CD14-positive monocyte (primary cell): ENCODE data around the gene AMOTL1. TPM values are rescaled to one million over a fixed set of nuclear protein-coding genes. Genes with fewer than 3 reads are reported as not detected.

Experiments
- DNase-seq, 3 donors: peaks; one replicate each; pipeline ENCODE4 v3.0.0-alpha.2; 2011 to 2022
- H2AFZ ChIP-seq: 2 replicates; pipeline ENCODE4 v1.6.0; 2012; ENCODE audit warnings: mild to moderate bottlenecking, low read depth, low read length, inconsistent platforms; ENCODE audit not compliant: insufficient read depth, poor library complexity, severe bottlenecking
- H3K27ac ChIP-seq, 2 donors: 1 replicate in 1 of 2; 2 replicates in 1 of 2; pipeline ENCODE4 v1.5.1; 2012 to 2013; ENCODE audit warnings: low read length in 2 of 2, control low read depth in 1 of 2, inconsistent platforms in 1 of 2, low read depth in 1 of 2, mild to moderate bottlenecking in 1 of 2
- H3K27me3 ChIP-seq, 2 donors: one replicate each; pipeline versions ENCODE4 v1.6.0 to v1.6.1; 2011 to 2013; ENCODE audit warnings: low read length in 2 of 2; ENCODE audit not compliant: control insufficient read depth in 2 of 2, insufficient read depth in 2 of 2
- H3K36me3 ChIP-seq, 2 donors: replicated peaks in 1 of 2; 1 replicate in 1 of 2; 2 replicates in 1 of 2; pipeline versions ENCODE4 v1.5.1 to v1.6.1; 2012 to 2013; ENCODE audit warnings: low read length in 2 of 2, control low read depth in 1 of 2, inconsistent platforms in 1 of 2, mild to moderate bottlenecking in 1 of 2; ENCODE audit not compliant: insufficient read depth in 2 of 2, control insufficient read depth in 1 of 2
- H3K4me1 ChIP-seq, 2 donors: 1 replicate in 1 of 2; 2 replicates in 1 of 2; pipeline versions ENCODE4 v1.5.1 to v1.6.1; 2012 to 2013; ENCODE audit warnings: low read length in 2 of 2, control low read depth in 1 of 2, inconsistent platforms in 1 of 2, mild to moderate bottlenecking in 1 of 2, moderate library complexity in 1 of 2; ENCODE audit not compliant: insufficient read depth in 2 of 2, control insufficient read depth in 1 of 2
- H3K4me2 ChIP-seq: replicated peaks from 2 replicates; pipeline ENCODE3; 2012; ENCODE audit warnings: low read length, moderate library complexity, mild to moderate bottlenecking; ENCODE audit not compliant: poor library complexity, severe bottlenecking; ENCODE audit errors: extremely low read depth
- H3K4me3 ChIP-seq, 3 experiments: fragments of 200-600 bp in 1 of 3; sonication (generic) in 1 of 3; replicated peaks in 1 of 3; 1 replicate in 2 of 3; 2 replicates in 1 of 3; pipeline ENCODE4 v1.5.1; 2011 to 2013; ENCODE audit warnings: low read length in 3 of 3, mild to moderate bottlenecking in 3 of 3, control low read depth in 2 of 3, low read depth in 2 of 3, inconsistent platforms in 1 of 3, moderate library complexity in 1 of 3
- H3K79me2 ChIP-seq: 2 replicates; pipeline ENCODE4 v1.6.0; 2012; ENCODE audit warnings: mild to moderate bottlenecking, control low read depth, inconsistent platforms, low read length, moderate library complexity; ENCODE audit not compliant: insufficient read depth
- H3K9ac ChIP-seq: 2 replicates; pipeline ENCODE4 v1.6.0; 2017; ENCODE audit warnings: low read length, mild to moderate bottlenecking; ENCODE audit not compliant: insufficient read depth, poor library complexity, severe bottlenecking
- H3K9me3 ChIP-seq, 2 donors: replicated peaks in 1 of 2; 1 replicate in 1 of 2; 2 replicates in 1 of 2; pipeline versions ENCODE4 v1.5.1 to v1.6.1; 2012 to 2013; ENCODE audit warnings: low read length in 2 of 2, control low read depth in 1 of 2; ENCODE audit not compliant: control insufficient read depth in 1 of 2, insufficient read depth in 1 of 2
- H4K20me1 ChIP-seq: 2 replicates; pipeline ENCODE4 v1.6.0; 2012; ENCODE audit warnings: mild to moderate bottlenecking, low read length, control low read depth, moderate library complexity; ENCODE audit not compliant: insufficient read depth
- H3K27ac Mint-ChIP-seq, 7 donors: one replicate each; pipeline ENCODE4 v1.8.0; 2020; ENCODE audit warnings: mild to moderate bottlenecking in 7 of 7, mixed read lengths in 7 of 7, moderate library complexity in 6 of 7, inconsistent platforms in 2 of 7
- H3K27me3 Mint-ChIP-seq, 3 donors: one replicate each; pipeline ENCODE4 v1.8.0; 2021 to 2022; ENCODE audit warnings: low read depth in 3 of 3, mild to moderate bottlenecking in 3 of 3, mixed read lengths in 3 of 3, moderate library complexity in 3 of 3, inconsistent platforms in 1 of 3
- H3K36me3 Mint-ChIP-seq, 2 donors: one replicate each; pipeline ENCODE4 v1.8.0; 2020; ENCODE audit warnings: mixed read lengths in 2 of 2, inconsistent platforms in 1 of 2, mild to moderate bottlenecking in 1 of 2
- H3K4me1 Mint-ChIP-seq: one replicate; pipeline ENCODE4 v1.8.0; 2020; ENCODE audit warnings: mild to moderate bottlenecking, mixed read lengths
- H3K4me3 Mint-ChIP-seq, 2 donors: one replicate each; pipeline ENCODE4 v1.8.0; 2020; ENCODE audit warnings: mild to moderate bottlenecking in 2 of 2, mixed read lengths in 2 of 2, moderate library complexity in 1 of 2
- H3K9me3 Mint-ChIP-seq, 7 donors: one replicate each; pipeline ENCODE4 v1.8.0; 2020 to 2022; ENCODE audit warnings: mixed read lengths in 7 of 7, mild to moderate bottlenecking in 6 of 7, moderate library complexity in 6 of 7, inconsistent platforms in 2 of 7
- CTCF ChIP-seq: fragments of 200-600 bp; IDR thresholded peaks from one replicate; pipeline ENCODE4 v1.8.0; 2022; ENCODE audit warnings: antibody characterized with exemption, mild to moderate bottlenecking
- WGBS: methylation state at CpG from one replicate; pipeline ENCODE4 v1.1.5; 2013; ENCODE audit warnings: missing lambda C conversion rate; ENCODE audit not compliant: insufficient coverage; 5-methylcytosine and 5-hydroxymethylcytosine counted together
- intact Hi-C, 2 donors: fragments of 100-400 bp; cut with micrococcal nuclease; formaldehyde crosslinking; loops; one replicate each; pipeline versions ENCODE4 v1.15.0 to v1.15.1; 2023
- polyA plus RNA-seq, 3 donors: library from polyadenylated mRNA; depleted of rRNA in 1 of 3; unstranded in 2 of 3; stranded (reverse) in 1 of 3; fragments of 300-500 nt in 2 of 3; fragments of >200 nt in 1 of 3; fragmentation: Illumina TruSeq in 2 of 3; gene quantifications; 1 replicate in 2 of 3; 2 replicates in 1 of 3; pipeline ENCODE4 v1.2.3, GENCODE V29; 2012 to 2021

Gene AMOTL1
- polyA plus RNA-seq, 3 donors: 0.41 to 0.66 (median 0.46) TPM

GRCh38 chr11:94785509-94785908 is 17.4 kb downstream of the AMOTL1 start:
- WGBS: no CpG with 5 or more reads among the region's 4 CpGs
- Histone ChIP-seq H3K4me2 (no peak overlapping the region), H2AFZ (no peak overlapping the region), H3K36me3 (no peaks in the 10 kb centered on the region), H3K9me3 (no peaks in the 10 kb centered on the region), H3K4me3 (no peak overlapping the region), H4K20me1 (no peaks in the 10 kb centered on the region), H3K27ac (no peak overlapping the region), H3K4me1 (peaks cover 0 to 5% of the 10 kb centered on the region in 2 donors), H3K79me2 (no peaks in the 10 kb centered on the region), H3K27me3 (no peaks in the 10 kb centered on the region), H3K9ac (no peak overlapping the region)
- Mint-ChIP-seq H3K4me1 (peaks cover 10% of the 10 kb centered on the region), H3K9me3 (no peaks in the 10 kb centered on the region), H3K36me3 (no peaks in the 10 kb centered on the region), H3K4me3 (no peak overlapping the region), H3K27me3 (no peaks in the 10 kb centered on the region), H3K27ac (no peak overlapping the region)
- TF ChIP-seq CTCF: no peak
- no peak for DNase-seq
- intact Hi-C loops: no loop called here

GRCh38 chr11:94786264-94787126 is 18.3 kb downstream of the AMOTL1 start:
- H3K4me1 Mint-ChIP-seq: peaks cover 3% of the 10 kb centered on the region
- H3K4me1 ChIP-seq: no peaks in the 10 kb centered on the region
- no peaks in the 10 kb centered on the region for H3K36me3 ChIP-seq
- H3K36me3 Mint-ChIP-seq: no peaks in the 10 kb centered on the region
- H3K4me3 ChIP-seq: no peak overlapping the region
- no peak overlapping the region for H3K27ac ChIP-seq
- H4K20me1 ChIP-seq: no peaks in the 10 kb centered on the region
- no peaks in the 10 kb centered on the region for H3K9me3 ChIP-seq
- peak overlapping the region; percentile 37 for H2AFZ ChIP-seq
- no peaks in the 10 kb centered on the region for H3K27me3 Mint-ChIP-seq
- WGBS: 72% methylated on average over 5 of the region's 10 CpGs
- no peaks in the 10 kb centered on the region for H3K9me3 Mint-ChIP-seq
- peak; percentile 87 for TF ChIP-seq CTCF
- H3K27ac Mint-ChIP-seq: no peak overlapping the region
- no peak overlapping the region for H3K4me2 ChIP-seq
- DNase-seq: peak in 2 of 3 donors; percentile 14 to 28
- intact Hi-C loops: no loop called here
- no peak overlapping the region for H3K4me3 Mint-ChIP-seq
- H3K27me3 ChIP-seq: no peaks in the 10 kb centered on the region
- no peak overlapping the region for H3K9ac ChIP-seq
- no peaks in the 10 kb centered on the region for H3K79me2 ChIP-seq
